ENCODE results near the gene DNHD1.

DNHD1 gene

DNA sequence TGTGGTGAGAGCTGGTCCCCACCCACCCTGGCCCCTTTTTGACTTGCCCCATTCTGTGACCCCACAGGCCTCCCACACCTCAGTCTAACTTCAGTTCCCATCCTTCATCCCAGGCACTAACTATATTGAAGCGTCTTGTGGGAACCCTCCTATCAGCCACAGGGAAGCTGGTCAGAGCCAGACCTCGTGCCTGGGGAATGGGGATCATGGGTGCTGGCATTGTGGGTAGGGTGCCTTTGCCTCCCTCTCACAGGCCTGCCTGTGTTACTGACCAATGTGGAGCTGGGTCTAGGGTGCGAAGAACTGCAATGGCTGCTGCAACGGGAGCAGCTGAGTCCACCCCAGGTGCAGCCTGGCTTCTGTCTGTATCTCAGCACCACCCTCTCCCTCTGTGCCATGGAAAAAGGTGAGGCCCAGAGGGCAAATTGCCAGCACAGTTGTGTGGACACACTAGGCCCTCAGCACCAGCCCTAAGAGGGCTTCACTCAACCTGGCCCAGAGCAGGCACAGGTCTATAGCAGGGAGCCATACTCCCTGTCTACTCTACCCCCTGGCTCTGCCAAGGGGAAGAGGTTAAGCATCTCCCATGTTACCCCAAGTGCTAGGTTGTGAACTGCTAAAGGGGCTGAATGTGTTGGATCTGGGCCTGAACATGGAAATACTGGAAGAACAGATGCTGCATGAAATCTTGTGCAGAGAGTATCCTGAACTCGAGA is 69.1 kb downstream of the DNHD1 start:
- DNase-seq: no peak

DNA sequence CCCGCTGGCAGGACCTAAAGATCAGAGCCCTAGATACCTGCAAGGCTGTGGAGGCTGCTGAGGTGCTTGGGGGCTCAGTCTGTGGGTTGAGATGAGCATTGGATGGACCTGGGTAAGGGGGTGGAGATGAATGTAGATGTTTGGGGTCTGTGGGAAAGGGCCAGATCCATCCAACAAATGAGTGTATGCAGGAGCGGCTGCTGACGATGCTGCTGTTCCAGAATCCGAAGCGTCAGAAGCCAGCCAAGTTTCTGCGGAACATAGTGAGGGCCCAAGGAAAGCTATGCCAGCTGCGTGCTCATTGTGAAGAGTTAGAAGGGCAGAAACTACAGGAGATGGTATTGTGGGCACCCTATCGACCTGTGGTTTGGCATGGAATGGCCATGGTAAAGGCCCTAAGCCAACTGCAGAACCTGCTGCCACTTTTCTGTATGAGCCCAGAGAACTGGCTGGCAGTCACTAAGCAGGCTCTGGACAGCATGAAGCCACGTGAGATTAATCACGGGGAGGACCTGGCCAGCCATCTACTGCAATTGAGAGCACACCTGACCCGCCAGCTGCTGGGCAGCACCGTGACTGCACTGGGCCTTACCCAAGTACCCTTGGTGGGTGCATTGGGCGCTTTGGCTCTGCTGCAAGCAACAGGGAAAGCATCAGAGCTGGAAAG is 69.8 kb downstream of the DNHD1 start:
- DNase-seq: no peak

GRCh38 chr11:6567371-6567745 is 70.3 kb downstream of the DNHD1 start:
- no peak for DNase-seq

DNA sequence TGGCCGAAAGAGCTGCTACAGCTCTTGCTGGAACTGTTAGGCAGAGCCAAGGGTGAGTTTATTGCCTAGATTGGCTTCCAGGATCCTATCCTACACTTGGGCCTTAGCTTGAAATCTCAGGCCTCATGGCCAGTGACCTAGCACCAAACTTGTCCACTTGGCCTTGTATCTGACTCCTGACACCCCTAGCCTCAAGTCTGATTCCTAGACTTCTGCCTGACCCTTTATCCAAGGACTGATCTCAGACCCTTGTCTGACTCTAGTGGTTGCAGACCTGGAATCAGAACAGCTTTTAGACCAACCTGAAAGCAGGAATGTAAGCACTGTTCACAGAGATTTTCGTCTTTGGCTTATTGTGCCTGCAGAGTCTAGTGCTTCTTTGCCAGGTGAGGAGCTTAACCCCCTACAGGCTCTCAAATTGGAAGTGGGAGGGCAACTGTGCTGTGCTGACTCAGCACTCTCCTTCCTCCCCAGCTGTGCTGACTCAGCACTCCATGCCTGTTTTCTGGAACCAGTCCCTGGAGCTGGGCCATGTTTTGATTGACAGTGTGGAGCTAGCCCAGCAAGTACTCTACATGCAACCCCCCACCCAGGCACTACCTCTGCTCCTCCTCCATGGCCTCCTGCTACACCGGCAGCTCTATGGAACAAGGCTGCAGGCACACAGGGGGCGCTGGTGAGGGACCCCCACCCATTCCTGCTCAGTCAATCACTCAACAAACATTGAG is 71.3 kb downstream of the DNHD1 start:
- DNase-seq: no peak

DNA sequence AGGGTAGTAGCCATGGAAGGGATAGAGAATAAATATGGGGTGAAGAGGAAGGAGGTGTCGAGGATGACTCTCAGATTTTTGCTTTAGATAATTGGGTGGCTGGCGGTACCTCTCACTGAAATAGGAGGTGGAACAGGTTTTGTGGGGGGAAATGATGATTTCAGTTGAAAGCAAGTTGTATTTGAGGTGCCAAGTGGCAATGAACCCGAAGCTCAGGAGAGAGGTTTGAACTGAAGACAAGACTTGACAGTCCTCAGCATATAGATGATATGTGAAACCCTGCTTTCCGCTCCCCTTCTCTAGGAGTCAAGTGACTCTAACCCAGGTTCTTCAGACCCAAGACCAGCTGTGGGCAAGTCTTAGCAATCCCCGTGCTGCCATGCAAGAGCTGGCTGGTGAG is 72.6 kb downstream of the DNHD1 start:
- no peak for DNase-seq

- DNase-seq: no peak
Observed at GRCh38 chr11:6570691-6571427, 73.8 kb downstream of the DNHD1 start.

GRCh38 chr11:6571434-6572008 is 74.4 kb downstream of the DNHD1 start:
- DNase-seq: no peak

DNA sequence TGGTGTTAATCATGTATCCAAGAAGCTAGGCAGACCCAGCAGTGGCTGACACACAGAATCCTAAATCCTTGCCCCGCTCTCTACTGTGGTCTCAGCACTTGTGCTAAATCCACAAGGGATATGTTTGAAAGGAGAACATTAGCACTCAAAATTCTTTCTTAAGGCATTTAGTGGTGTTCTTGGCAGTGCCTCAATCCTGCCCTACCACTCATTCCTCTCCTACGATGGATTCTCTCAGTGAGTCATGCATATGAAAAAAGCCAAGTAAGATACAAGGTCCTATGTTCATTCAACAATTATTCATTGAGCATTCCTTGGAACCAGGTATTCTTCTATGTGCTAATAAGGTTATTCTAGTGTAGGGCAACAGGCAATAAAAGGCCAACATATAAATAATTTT is 75.1 kb downstream of the DNHD1 start:
- no peak for DNase-seq

DNA sequence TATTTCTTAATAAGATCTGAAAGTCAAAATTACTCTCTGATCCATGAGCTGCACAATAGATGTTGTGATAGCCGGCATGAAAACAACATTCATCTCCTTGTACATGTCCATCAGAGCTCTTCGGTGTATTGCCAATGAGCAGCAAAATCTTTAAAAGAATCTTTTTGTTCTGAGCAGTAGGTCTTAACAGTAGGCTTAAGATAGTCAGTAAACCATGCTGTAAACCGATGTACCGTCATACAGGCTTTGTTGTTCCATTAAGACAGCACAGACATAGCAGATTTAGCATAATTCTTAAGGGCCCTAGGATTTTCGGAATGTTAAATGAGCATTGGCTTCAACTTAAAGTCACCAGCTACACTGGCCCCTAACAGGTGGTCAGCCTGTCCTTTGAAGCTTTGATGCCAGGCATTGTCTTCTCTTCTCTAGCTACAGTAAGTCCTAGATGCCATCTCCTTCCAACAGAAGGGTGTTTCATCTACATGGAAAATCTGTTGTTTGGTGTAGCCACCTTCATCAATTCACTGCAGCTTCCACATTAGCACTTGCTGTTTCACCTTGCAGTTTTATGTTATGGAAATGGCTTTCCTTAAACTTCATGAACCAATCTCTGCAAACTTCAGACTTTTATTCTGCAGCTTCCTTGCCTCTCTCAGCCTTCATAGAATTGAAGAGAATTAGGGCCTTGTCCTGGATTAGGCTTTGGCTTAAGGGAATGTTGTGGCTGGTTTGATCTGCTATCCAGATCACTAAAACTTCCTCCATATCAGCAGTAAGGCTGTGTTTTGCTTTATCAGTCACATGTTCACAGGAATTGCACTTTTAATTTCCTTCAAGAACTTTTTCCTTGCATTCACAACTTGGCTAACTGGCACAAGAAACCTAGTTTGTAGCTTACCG is 78.0 kb downstream of the DNHD1 start:
- no peak for DNase-seq

DNA sequence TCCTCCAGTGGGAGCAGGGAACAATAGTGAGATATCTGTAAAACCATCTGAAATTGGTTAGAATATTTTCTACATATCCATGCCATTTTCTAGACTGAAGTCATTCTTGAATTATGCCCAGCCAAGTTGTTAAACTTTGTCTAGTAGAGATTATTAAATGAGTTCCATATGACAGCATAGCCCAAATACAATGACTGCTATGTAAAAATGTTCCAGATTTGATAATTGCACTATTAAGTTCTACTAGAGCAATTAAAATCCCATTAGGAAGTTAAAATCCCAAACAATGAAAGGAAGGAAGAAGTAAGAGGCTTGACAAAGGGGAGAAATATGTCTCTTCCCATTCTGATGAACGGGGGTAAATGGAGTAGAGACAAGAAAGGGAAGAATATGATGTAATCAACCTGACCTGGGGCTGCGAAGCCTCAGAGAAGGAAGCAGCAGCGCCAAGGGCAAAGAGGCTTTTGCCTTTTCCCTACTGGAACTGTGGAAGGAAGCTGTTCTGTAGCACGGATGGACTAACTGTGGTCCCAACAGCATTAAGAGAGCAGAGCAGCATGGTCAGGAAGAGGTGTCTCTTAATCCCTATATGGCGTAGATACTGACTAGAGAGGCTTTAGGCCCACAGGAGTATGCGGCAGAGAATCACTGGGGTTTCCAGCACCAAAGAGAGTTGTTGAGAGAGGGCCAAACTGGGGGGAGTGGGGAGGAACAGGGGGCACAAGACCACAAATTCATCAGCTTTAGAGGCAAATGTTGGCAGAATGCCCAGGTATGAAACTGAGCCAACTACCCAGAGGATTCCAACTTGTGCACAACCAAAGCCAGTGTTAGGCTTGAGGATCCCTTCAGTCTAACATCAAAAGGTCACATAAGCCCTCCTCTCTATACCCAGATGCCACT is 79.6 kb downstream of the DNHD1 start:
- no peak for DNase-seq

GRCh38 chr11:6578134-6578533 is 81.1 kb downstream of the DNHD1 start:
- DNase-seq: no peak

GRCh38 chr11:6579681-6580080 is 82.6 kb downstream of the DNHD1 start:
- DNase-seq: no peak

- DNase-seq: no peak
Observed at GRCh38 chr11:6583584-6583983, 86.5 kb downstream of the DNHD1 start.

- DNase-seq: no peak
Observed at GRCh38 chr11:6584528-6584927, 87.4 kb downstream of the DNHD1 start.

- DNase-seq: no peak
Observed at GRCh38 chr11:6586434-6587359, 89.6 kb downstream of the DNHD1 start.

GRCh38 chr11:6587360-6587953 is 90.4 kb downstream of the DNHD1 start:
- DNase-seq: no peak

- DNase-seq: no peak
Observed at GRCh38 chr11:6588018-6588417, 90.9 kb downstream of the DNHD1 start.

- no peak for DNase-seq
Observed at GRCh38 chr11:6594142-6594768, 97.2 kb downstream of the DNHD1 start.

Measured in SW 1271 (cell line).